ENCODE results near the gene PARD6G.

DNA sequence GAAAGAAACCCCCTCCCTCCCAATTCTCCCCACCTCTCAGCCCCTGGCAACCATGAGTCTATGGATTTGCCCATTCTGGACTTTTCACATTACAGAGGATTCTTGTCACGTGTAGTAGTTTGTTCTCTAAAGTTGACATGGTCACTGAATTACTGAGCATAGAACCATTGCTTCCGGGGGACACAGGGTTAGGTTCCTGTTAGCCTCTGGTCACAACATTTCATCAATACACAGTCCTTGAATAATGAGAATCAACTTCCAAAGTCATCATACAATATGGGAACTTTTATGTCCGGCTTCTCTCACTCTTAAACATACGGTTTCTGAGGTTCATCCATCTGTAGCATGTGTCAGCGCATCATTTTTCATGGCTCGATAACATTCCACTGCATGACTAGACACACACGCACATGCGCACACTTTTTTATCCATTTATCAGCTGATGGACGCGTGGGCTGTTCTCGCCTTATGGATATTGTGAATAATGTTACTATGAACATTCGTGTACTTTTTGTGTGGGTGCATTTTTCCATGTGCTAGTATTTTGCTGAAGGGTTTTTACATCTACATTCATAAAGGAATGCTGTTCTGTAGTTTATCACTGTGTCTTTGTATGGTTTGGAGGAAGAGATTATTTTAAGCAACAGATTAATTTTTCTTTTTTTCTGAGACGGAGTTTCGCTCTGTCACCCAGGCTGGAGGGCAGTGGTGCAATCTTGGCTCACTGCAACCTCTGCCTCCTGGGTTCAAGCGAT is 48.1 kb downstream of the PARD6G start:
- TF ChIP-seq, protein P1, sequence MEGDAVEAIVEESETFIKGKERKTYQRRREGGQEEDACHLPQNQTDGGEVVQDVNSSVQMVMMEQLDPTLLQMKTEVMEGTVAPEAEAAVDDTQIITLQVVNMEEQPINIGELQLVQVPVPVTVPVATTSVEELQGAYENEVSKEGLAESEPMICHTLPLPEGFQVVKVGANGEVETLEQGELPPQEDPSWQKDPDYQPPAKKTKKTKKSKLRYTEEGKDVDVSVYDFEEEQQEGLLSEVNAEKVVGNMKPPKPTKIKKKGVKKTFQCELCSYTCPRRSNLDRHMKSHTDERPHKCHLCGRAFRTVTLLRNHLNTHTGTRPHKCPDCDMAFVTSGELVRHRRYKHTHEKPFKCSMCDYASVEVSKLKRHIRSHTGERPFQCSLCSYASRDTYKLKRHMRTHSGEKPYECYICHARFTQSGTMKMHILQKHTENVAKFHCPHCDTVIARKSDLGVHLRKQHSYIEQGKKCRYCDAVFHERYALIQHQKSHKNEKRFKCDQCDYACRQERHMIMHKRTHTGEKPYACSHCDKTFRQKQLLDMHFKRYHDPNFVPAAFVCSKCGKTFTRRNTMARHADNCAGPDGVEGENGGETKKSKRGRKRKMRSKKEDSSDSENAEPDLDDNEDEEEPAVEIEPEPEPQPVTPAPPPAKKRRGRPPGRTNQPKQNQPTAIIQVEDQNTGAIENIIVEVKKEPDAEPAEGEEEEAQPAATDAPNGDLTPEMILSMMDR (IDR thresholded peaks at IDR 0.05) = no peak
- no peak for TF ChIP-seq FOXP1 (CRISPR knock-in tag; IDR thresholded peaks at IDR 0.05; ENCODE audit: borderline replicate concordance)
- TF ChIP-seq, protein P2, sequence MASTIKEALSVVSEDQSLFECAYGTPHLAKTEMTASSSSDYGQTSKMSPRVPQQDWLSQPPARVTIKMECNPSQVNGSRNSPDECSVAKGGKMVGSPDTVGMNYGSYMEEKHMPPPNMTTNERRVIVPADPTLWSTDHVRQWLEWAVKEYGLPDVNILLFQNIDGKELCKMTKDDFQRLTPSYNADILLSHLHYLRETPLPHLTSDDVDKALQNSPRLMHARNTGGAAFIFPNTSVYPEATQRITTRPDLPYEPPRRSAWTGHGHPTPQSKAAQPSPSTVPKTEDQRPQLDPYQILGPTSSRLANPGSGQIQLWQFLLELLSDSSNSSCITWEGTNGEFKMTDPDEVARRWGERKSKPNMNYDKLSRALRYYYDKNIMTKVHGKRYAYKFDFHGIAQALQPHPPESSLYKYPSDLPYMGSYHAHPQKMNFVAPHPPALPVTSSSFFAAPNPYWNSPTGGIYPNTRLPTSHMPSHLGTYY (CRISPR knock-in tag; IDR thresholded peaks at IDR 0.05) = no peak
